Measurements from ENCODE around the gene RPL29.

RPL29 gene

DNA sequence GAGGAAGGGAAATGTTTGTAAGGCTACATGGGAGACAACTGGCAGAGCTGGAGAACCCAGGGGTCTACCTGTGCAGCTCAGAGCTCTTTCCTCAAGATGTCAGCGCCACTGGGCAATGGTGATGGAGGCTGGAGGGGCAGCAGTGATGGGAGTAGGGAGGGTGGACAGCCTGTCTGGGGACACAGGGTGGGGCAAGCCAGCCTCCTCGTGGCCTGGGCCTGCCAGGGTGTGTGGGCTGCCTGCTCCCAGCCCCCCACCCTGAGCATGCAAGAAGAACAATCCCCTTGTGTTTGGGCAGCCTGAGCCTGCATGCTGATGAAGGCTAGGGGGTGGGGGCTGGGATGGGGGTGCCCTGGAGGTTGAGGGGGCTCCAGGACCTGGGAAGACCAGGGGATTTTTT lies 29.7 kb downstream of the RPL29 start:
- Histone ChIP-seq H3K9me3 (no peaks in the 10 kb centered on the region), H3K4me1 (peaks cover 41% of the 10 kb centered on the region), H3K27me3 (ENCODE audit: low read depth) (no peaks in the 10 kb centered on the region), H3K4me3 (no peak overlapping the region), H3K36me3 (replicated peaks) (peaks cover 5% of the 10 kb centered on the region; the same call in 1 of the 2 replicates)
- in situ Hi-C loops (cut with MboI; ENCODE audit: low sequenced_read_pairs): no loop called here
- no peak for DNase-seq (ENCODE audit: low spot score in 2 of 2)

GRCh38 chr3:51964521-51964920 lies 31.2 kb downstream of the RPL29 start:
- Histone ChIP-seq H3K4me1 (peaks cover 41% of the 10 kb centered on the region), H3K36me3 (replicated peaks) (peaks cover 13% of the 10 kb centered on the region), H3K4me3 (no peak overlapping the region), H3K27me3 (ENCODE audit: low read depth) (no peaks in the 10 kb centered on the region), H3K9me3 (no peaks in the 10 kb centered on the region)
- in situ Hi-C loops (cut with MboI; ENCODE audit: low sequenced_read_pairs): no loop called here
- no peak for DNase-seq (ENCODE audit: low spot score in 2 of 2)

DNA sequence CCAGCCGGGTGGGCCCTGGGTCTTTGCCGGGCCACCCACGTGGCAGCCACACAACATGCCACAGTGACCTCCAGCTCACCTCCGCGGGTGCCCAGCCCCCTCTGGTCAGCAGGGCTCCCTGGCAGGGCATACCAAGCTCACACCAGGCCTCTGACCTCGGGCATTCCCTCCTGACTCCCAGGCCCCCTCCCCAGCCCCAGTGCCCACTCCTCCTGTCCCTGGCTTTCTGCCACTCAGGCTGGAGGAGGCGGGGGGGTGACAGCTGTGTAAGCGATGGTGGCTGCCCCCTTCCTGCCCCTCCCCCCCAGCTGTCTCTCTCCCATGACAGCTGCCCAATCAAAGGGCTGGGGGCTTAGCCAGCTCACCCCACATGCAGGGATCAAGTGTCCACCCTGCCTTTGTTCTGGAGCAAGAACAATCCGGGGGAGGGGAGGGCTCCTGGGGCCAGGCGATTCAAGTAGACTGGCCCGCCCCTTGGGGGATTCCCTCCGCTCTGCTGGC lies 31.7 kb downstream of the RPL29 start:
- Histone ChIP-seq H3K4me1 (peaks cover 39% of the 10 kb centered on the region), H3K4me3 (no peak overlapping the region), H3K36me3 (replicated peaks) (peaks cover 19% of the 10 kb centered on the region), H3K27me3 (ENCODE audit: low read depth) (no peaks in the 10 kb centered on the region), H3K9me3 (no peaks in the 10 kb centered on the region)
- in situ Hi-C loops (cut with MboI; ENCODE audit: low sequenced_read_pairs): no loop called here
- peak in 1 of 2 experiments; percentile 63 for DNase-seq (ENCODE audit: low spot score in 2 of 2)

- no peak overlapping the region for H3K4me3 ChIP-seq
- H3K27me3 ChIP-seq (ENCODE audit: low read depth): no peaks in the 10 kb centered on the region
- in situ Hi-C loops (cut with MboI; ENCODE audit: low sequenced_read_pairs): no loop called here
- DNase-seq (ENCODE audit: low spot score in 2 of 2): no peak
- H3K36me3 ChIP-seq (replicated peaks): peaks cover 20% of the 10 kb centered on the region
- no peaks in the 10 kb centered on the region for H3K9me3 ChIP-seq
- peaks cover 33% of the 10 kb centered on the region for H3K4me1 ChIP-seq
These were observed 32.7 kb downstream of the RPL29 start for GRCh38 chr3:51962854-51963530.

DNA sequence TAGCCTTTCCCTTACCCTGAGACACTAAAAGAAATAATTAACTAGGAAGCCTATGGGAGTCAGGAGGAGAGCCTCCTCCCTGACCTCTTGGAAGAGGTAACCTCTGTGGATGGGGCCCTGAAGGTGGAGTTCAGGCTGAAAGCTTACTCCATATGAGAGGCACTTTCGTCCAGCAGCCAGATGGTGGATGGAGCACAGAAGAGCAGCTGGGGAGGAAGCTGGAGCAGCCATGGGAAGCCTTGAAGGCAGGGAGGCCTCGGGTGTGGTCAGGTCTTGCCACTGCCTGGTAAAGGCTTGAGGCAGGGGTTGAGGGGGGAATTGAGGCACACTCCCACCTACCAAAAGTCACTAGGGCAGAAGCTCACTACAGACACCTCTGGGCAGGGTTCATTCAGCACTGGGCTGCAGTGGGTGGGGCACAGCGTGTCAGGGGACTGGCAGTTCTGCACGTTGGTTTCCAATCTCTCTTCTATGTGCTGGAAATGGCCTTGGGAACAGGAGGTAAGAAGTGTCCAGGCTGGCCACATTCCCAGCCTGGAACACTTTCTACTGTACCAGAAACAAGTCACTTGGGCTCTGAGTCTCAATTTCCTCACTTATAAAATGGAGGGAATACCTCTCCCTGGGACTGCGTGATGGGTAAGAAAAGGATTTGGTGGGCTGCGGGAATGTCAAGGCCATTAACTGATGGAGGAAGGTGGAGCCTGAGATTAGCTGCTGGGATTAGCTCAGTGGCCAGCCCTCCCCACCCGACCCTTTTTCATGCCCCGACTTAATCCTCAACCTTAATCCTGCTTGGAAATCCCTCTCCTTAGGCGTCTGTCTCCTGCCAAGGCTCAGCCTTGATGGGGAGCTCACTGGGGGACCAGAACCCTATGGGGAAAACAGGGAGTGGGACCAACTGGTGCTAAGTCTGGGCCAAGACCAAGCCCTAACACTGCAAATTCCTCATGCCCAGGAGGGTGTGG lies 33.8 kb downstream of the RPL29 start:
- Histone ChIP-seq H3K4me3 (no peak overlapping the region), H3K36me3 (replicated peaks) (peaks cover 20% of the 10 kb centered on the region), H3K4me1 (peaks cover 32% of the 10 kb centered on the region), H3K27me3 (ENCODE audit: low read depth) (no peaks in the 10 kb centered on the region), H3K9me3 (no peaks in the 10 kb centered on the region)
- DNase-seq (ENCODE audit: low spot score in 2 of 2): peak; percentile 53 to 66
- in situ Hi-C loops (cut with MboI; ENCODE audit: low sequenced_read_pairs): no loop called here

DNA sequence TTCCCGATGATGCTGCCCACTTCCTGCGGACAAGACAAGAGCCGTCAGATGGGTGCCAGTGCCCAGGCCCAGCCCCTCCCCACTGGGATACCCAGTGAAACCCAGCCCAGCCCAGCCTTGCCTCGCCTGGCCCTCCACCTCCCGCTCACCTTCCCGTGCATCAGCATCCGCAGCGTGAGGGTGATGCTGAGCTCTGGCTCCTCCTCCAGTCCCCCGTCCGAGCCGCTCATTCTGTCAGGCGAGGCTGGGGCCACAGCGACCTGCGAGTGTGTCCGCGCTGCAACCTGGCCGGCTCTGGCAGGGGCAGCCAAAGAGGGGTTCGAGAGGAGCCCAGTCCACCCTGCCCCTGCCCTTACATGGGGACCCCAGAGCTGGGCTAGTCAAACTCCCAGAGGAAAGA lies 34.7 kb downstream of the RPL29 start:
- Histone ChIP-seq H3K9me3 (no peaks in the 10 kb centered on the region), H3K27me3 (ENCODE audit: low read depth) (no peaks in the 10 kb centered on the region), H3K36me3 (replicated peaks) (peaks cover 20% of the 10 kb centered on the region), H3K4me3 (no peak overlapping the region), H3K4me1 (peaks cover 24% of the 10 kb centered on the region)
- in situ Hi-C loops (cut with MboI; ENCODE audit: low sequenced_read_pairs): no loop called here
- DNase-seq (ENCODE audit: low spot score in 2 of 2): no peak

- Histone ChIP-seq H3K36me3 (replicated peaks) (peaks cover 20% of the 10 kb centered on the region), H3K9me3 (no peaks in the 10 kb centered on the region), H3K4me1 (peaks cover 22% of the 10 kb centered on the region), H3K27me3 (ENCODE audit: low read depth) (no peaks in the 10 kb centered on the region), H3K4me3 (no peak overlapping the region)
- no peak for DNase-seq (ENCODE audit: low spot score in 2 of 2)
- in situ Hi-C loops (cut with MboI; ENCODE audit: low sequenced_read_pairs): no loop called here
These were observed 35.3 kb downstream of the RPL29 start for GRCh38 chr3:51960386-51960785.

- Histone ChIP-seq H3K4me3 (no peak overlapping the region), H3K27me3 (ENCODE audit: low read depth) (no peaks in the 10 kb centered on the region), H3K4me1 (peaks cover 21% of the 10 kb centered on the region), H3K9me3 (no peaks in the 10 kb centered on the region), H3K36me3 (replicated peaks) (peaks cover 20% of the 10 kb centered on the region)
- in situ Hi-C loops (cut with MboI; ENCODE audit: low sequenced_read_pairs): no loop called here
- DNase-seq (ENCODE audit: low spot score in 2 of 2): no peak
These were observed 36.0 kb downstream of the RPL29 start for GRCh38 chr3:51959651-51960050.

DNA sequence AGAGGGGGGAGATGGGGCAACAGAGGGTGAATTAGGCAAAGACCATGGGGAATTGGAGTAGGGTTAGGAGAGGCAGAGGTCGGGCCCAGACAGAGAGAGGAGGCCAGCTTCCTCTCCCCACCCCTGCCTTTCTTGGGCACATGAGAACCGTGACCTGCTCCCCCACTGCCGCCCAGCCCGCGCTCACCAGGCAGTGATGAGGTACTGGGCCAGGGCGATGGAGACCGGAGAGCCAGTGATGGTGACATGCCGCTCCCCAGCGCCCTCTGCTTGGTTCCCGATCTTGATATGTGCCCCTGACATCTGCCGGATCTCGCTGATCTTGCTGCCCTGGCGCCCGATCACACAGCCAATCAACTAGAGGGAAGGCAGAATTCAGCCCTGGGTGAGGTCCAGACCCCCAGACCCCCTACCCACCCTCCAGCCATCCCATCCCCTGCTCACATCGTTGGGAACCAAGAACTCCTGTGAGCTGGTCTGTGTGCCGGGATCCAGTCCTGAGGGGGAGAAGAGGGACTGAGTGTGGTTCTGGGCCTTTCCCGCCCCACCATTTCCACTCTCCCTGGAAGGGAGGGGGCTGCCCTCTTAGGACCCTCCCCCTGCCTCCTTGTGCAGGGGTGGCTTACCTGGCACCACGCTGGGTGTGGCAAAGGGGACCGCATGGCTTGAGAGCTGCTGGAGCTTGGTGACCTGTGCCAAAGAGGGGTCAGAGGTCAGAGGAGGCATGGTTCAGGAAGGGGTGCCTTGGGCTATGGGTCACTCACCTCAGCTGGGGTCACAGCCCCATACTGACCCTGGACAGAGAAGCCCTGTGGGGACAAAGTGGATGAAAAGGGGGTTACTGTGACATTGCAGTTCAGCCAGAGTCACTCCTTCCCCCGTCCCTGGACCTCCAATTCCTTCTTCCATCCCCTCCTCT lies 36.8 kb downstream of the RPL29 start:
- Histone ChIP-seq H3K36me3 (replicated peaks) (peaks cover 20% of the 10 kb centered on the region), H3K4me3 (no peak overlapping the region), H3K27me3 (ENCODE audit: low read depth) (no peaks in the 10 kb centered on the region), H3K4me1 (peaks cover 16% of the 10 kb centered on the region), H3K9me3 (no peaks in the 10 kb centered on the region)
- in situ Hi-C loops (cut with MboI; ENCODE audit: low sequenced_read_pairs): no loop called here
- no peak for DNase-seq (ENCODE audit: low spot score in 2 of 2)

DNA sequence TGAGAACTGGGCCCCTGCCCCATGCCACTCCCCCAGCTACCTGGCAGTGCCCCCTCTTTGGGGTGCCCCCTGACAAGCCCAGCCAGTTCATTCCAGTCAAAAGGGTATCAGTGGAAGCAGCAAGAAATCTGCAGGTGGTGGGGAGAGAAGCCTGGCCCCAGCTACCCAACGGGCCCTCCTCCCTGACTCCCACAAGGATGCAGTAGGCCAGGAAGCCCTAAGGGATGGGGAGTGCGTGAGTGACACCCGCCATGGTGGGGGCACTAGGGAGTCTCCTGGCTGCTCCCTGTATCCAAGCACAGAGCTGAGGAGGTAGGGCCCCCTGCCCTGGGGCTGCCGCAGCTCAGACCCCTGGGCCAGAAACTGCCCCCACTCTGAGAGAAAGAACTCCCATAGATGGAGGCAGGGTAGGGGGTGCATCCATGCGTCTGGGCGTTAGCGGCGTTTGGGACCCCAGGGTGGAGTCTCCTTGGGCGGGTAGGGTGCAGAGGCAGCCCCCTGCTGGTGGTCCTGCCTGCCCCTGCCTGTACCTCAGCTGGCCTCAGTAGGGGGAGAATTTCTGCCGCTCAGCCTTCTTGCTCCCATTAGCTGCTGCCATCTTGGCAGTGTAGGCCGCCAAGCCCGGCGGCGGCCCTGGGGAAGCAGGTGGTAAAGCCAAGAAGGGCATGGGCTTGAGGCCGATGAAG lies 38.0 kb downstream of the RPL29 start:
- H3K36me3 ChIP-seq (replicated peaks): peaks cover 20% of the 10 kb centered on the region
- H3K27me3 ChIP-seq (ENCODE audit: low read depth): no peaks in the 10 kb centered on the region
- in situ Hi-C loops (cut with MboI; ENCODE audit: low sequenced_read_pairs): no loop called here
- peaks cover 10% of the 10 kb centered on the region for H3K4me1 ChIP-seq
- no peaks in the 10 kb centered on the region for H3K9me3 ChIP-seq
- H3K4me3 ChIP-seq: no peak overlapping the region
- DNase-seq (ENCODE audit: low spot score in 2 of 2): no peak

DNA sequence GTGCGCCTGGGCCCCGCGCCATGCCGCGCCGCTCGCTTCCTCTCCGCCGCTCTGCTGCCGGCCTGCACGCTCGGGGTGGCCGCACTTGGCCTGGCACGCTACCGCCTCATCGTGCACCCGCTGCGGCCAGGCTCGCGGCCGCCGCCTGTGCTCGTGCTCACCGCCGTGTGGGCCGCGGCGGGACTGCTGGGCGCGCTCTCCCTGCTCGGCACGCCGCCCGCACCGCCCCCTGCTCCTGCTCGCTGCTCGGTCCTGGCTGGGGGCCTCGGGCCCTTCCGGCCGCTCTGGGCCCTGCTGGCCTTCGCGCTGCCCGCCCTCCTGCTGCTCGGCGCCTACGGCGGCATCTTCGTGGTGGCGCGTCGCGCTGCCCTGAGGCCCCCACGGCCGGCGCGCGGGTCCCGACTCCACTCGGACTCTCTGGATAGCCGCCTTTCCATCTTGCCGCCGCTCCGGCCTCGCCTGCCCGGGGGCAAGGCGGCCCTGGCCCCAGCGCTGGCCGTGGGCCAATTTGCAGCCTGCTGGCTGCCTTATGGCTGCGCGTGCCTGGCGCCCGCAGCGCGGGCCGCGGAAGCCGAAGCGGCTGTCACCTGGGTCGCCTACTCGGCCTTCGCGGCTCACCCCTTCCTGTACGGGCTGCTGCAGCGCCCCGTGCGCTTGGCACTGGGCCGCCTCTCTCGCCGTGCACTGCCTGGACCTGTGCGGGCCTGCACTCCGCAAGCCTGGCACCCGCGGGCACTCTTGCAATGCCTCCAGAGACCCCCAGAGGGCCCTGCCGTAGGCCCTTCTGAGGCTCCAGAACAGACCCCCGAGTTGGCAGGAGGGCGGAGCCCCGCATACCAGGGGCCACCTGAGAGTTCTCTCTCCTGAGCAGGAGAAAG lies 39.6 kb downstream of the RPL29 start:
- Histone ChIP-seq H3K27me3 (ENCODE audit: low read depth) (no peaks in the 10 kb centered on the region), H3K36me3 (replicated peaks) (peaks cover 16% of the 10 kb centered on the region), H3K4me1 (no peaks in the 10 kb centered on the region), H3K4me3 (no peak overlapping the region), H3K9me3 (no peaks in the 10 kb centered on the region)
- no peak for DNase-seq (ENCODE audit: low spot score in 2 of 2)
- in situ Hi-C loops (cut with MboI; ENCODE audit: low sequenced_read_pairs): no loop called here

- Histone ChIP-seq H3K4me1 (no peaks in the 10 kb centered on the region), H3K36me3 (replicated peaks) (peaks cover 15% of the 10 kb centered on the region), H3K27me3 (ENCODE audit: low read depth) (no peaks in the 10 kb centered on the region), H3K9me3 (no peaks in the 10 kb centered on the region), H3K4me3 (no peak within 1 kb of the TSS)
- in situ Hi-C loops (cut with MboI; ENCODE audit: low sequenced_read_pairs): no loop called here
- no peak for DNase-seq (ENCODE audit: low spot score in 2 of 2)
These were observed 40.4 kb downstream of the RPL29 start, which contains the start of gene GPR62 for GRCh38 chr3:51955175-51955892. TSS of gene GPR62 (plus strand) at chr3:51955381. CDS start at chr3:51955653, 272 bp downstream.
